Measurements from ENCODE around the gene TLCD5. TPM values are rescaled to one million over a fixed set of nuclear protein-coding genes. Genes with fewer than 3 reads are reported as not detected.

The TLCD5 gene
- total and polyA plus RNA-seq, 7 donors: 0.60 to 7.2 (median 3.7) TPM; not detected in 1

DNA sequence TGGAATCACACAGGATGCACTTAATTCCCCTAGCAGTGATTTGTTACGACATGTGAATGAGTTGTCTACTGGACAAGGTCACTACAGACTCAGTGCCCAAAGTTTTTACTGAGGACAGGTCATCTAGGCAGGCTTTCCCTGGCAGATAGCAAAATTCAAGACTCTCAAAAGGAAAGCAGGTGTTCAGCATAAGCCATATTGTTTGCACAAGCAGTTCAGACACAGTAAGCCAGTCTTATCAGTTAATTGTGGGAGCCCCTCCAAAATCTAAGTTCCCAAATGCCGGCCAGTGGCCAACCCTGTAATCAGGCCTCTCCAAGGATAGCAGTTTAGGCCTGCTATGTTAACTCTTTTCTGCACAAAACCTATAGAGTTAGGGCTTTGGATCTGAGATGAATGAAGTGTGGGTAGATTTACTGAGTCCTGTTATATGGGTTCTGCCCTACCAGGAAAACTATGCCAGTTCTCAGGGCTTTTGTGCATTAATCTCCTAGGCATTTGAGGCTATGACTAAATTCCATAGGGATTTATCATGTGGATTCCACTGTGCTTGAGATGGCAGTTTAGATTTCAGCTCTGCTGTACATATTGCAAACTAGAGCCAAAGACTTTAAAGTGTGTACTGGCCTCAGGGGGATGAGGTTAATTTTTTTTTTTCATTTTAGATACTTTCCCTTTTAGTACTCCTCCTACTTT lies 6.3 kb downstream of the TLCD5 start:
- Histone ChIP-seq H3K27ac (peak overlapping the region in 3 of 4 donors; percentile 99 to 100 (median 99)), H3K4me1 (peaks cover 0 to 44% (median 31%) of the 10 kb centered on the region in 4 donors), H3K27me3 (no peaks in the 10 kb centered on the region), H3K4me3 (no peak overlapping the region), H3K9me3 (no peaks in the 10 kb centered on the region), H3K36me3 (peaks cover 0 to 17% (median 0%) of the 10 kb centered on the region in 4 donors)
- intact Hi-C loops (cut with DNase I): loop anchor here (10.0 kb wide), 1 partner anchor 353 kb away; no protein-coding TSS in a partner anchor
- TF ChIP-seq, protein P1, sequence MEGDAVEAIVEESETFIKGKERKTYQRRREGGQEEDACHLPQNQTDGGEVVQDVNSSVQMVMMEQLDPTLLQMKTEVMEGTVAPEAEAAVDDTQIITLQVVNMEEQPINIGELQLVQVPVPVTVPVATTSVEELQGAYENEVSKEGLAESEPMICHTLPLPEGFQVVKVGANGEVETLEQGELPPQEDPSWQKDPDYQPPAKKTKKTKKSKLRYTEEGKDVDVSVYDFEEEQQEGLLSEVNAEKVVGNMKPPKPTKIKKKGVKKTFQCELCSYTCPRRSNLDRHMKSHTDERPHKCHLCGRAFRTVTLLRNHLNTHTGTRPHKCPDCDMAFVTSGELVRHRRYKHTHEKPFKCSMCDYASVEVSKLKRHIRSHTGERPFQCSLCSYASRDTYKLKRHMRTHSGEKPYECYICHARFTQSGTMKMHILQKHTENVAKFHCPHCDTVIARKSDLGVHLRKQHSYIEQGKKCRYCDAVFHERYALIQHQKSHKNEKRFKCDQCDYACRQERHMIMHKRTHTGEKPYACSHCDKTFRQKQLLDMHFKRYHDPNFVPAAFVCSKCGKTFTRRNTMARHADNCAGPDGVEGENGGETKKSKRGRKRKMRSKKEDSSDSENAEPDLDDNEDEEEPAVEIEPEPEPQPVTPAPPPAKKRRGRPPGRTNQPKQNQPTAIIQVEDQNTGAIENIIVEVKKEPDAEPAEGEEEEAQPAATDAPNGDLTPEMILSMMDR (IDR thresholded peaks at IDR 0.05): no peak
- TF ChIP-seq POLR2AphosphoS5 (IDR thresholded peaks at IDR 0.05) (no peak), EP300 (IDR thresholded peaks at IDR 0.05) (no peak), POLR2A (IDR thresholded peaks at IDR 0.05) (no peak)
- no peak for DNase-seq
- WGBS, 2 donors: 37 to 65% methylated on average over 2 of the region's 2 CpGs

DNA sequence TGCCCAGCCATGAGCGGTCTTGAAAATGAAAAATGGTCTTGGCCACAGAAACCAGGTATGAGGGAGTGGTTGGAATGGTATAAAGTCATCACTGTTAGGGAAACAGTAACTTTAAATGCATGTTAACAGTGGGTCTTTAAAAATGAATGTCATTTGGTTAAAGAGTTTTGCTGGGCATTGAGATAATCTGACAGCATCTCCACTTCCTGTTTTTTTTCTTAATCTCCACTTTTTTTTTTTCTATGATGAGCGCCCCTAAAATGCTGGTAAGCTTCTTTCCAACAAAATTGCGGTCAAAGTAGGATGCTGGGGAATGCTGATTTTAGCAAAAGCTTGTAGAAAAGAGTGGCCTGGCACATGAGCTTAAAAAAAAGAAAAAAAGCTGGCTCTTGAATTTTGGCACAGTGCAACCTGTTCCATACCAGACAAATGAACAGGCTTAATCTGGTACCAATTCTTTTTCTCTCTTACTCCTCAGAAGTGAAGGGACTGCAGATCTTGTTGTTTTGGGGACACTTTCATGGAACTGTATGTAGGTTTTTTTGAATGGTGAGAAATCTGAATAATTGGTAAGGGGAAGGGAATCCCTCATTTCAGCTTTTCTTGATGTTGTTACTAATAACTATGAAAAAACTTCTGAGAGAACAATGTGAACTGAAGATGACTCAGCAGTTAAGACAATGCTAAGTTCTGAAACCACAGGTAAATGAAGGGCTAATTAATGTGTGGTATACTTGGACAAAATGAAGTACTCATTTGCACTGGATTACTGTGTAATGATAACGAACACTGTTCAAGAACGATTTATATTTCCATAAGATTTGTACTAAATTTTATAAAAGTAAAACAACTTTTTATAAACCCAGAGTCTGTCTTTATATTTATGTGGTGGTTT lies 8.0 kb downstream of the TLCD5 start:
- intact Hi-C loops (cut with DNase I): loop anchor here (10.0 kb wide), 1 partner anchor 352 kb away; no protein-coding TSS in a partner anchor
- Histone ChIP-seq H3K4me1 (peaks cover 0 to 46% (median 33%) of the 10 kb centered on the region in 4 donors), H3K27ac (peak overlapping the region; percentile 31 to 100 (median 99)), H3K9me3 (no peaks in the 10 kb centered on the region), H3K4me3 (no peak overlapping the region), H3K36me3 (peaks cover 0 to 17% (median 0%) of the 10 kb centered on the region in 4 donors), H3K27me3 (no peaks in the 10 kb centered on the region)
- TF ChIP-seq EP300 (IDR thresholded peaks at IDR 0.05) (no peak), POLR2A (IDR thresholded peaks at IDR 0.05) (no peak), POLR2AphosphoS5 (IDR thresholded peaks at IDR 0.05) (no peak)
- TF ChIP-seq, protein P1 (IDR thresholded peaks at IDR 0.05): no peak
- no peak for DNase-seq
- WGBS, 2 donors: 93% methylated on average over 5 of the region's 5 CpGs

DNA sequence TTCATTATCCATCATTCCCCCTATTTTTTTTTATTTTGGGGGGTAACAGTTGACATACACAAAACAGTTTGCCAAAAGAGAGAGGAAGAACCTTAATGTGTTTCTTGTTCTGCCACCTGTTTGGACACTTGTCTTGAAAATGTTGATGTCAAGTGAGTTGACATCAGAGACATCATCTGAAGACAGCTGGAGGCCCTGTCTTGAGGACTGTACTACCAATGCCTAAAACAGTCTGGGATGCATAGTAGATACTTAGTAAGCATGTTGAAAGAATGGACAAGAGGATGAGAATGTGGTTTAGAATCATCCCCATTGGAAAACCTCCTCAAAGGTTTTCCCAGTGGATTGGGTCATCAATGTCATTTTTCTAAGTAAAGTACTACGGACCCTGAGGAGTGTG lies 8.7 kb downstream of the TLCD5 start:
- WGBS, 2 donors: 79 to 92% methylated on average over 1 of the region's 1 CpG
- Histone ChIP-seq H3K4me3 (no peak overlapping the region), H3K36me3 (peaks cover 0 to 17% (median 0%) of the 10 kb centered on the region in 4 donors), H3K27ac (peak overlapping the region; percentile 31 to 100 (median 99)), H3K9me3 (no peaks in the 10 kb centered on the region), H3K27me3 (no peaks in the 10 kb centered on the region), H3K4me1 (peaks cover 0 to 53% (median 36%) of the 10 kb centered on the region in 4 donors)
- no peak for TF ChIP-seq POLR2AphosphoS5 (IDR thresholded peaks at IDR 0.05)
- no peak for TF ChIP-seq POLR2A (IDR thresholded peaks at IDR 0.05)
- TF ChIP-seq, protein P1 (IDR thresholded peaks at IDR 0.05): no peak
- TF ChIP-seq EP300 (IDR thresholded peaks at IDR 0.05): no peak
- intact Hi-C loops (cut with DNase I): loop anchor here (2.0 to 10.0 kb wide), 2 partner anchors 99 to 351 kb away; no protein-coding TSS in a partner anchor
- no peak for DNase-seq

DNA sequence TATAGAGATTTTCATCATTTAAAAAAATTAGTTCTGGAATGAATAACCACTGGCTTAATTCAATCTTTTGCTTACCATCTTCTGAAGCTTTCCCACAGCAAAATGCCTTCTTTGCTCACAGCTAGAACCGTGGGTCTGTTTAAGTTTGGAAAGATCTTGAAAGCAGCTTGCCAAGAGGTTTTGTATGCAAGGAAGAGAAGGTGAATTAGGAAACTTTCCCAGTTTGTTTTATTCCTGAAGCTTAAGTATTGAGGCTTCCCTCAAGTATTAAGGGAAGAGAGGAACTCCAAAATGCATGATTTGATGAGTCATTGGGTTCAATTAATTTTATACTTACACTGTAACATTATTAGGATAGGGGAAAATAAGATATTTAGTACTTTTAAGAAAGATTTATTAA lies 9.2 kb downstream of the TLCD5 start:
- Histone ChIP-seq H3K27ac (peak overlapping the region; percentile 31 to 100 (median 99)), H3K27me3 (no peaks in the 10 kb centered on the region), H3K36me3 (peaks cover 0 to 17% (median 0%) of the 10 kb centered on the region in 4 donors), H3K4me3 (no peak overlapping the region), H3K9me3 (no peaks in the 10 kb centered on the region), H3K4me1 (peaks cover 0 to 58% (median 39%) of the 10 kb centered on the region in 4 donors)
- WGBS, 2 donors: 41 to 53% methylated on average over 1 of the region's 1 CpG
- no peak for DNase-seq
- TF ChIP-seq POLR2A (IDR thresholded peaks at IDR 0.05): no peak
- TF ChIP-seq, protein P1 (IDR thresholded peaks at IDR 0.05): no peak
- no peak for TF ChIP-seq EP300 (IDR thresholded peaks at IDR 0.05)
- no peak for TF ChIP-seq POLR2AphosphoS5 (IDR thresholded peaks at IDR 0.05)
- intact Hi-C loops (cut with DNase I): loop anchor here (2.0 to 10.0 kb wide), 2 partner anchors 98 to 350 kb away; no protein-coding TSS in a partner anchor
